ENCODE data around the gene IQCH.

- no peak for TF ChIP-seq CTCF (conservative IDR thresholded peaks at IDR 0.05 in 1 of 2, IDR thresholded peaks at IDR 0.05 in 1 of 2; ENCODE audit: low read depth in 1 of 2, low read length in 2 of 2)
- no peak for TF ChIP-seq EZH2 (IDR thresholded peaks at IDR 0.05; ENCODE audit: low read length, missing control alignments)
These were observed 132.4 kb downstream of the IQCH start for GRCh38 chr15:67386947-67387346.
